HUES48 (cell line): ENCODE data around the gene UQCC3.
A peak's percentile ranks its signal among the peaks of the same experiment; 100 is the strongest.
"Not testable (repeated sequence)": the region's sequence is repeated elsewhere in the genome, so short reads cannot be mapped to it uniquely, and the experiment has no call there.

ENCODE experiments used
- H3K27ac ChIP-seq: one replicate; pipeline ENCODE4 v1.7.0; 2013; ENCODE audit warnings: low read depth, low read length, inconsistent platforms
- H3K27me3 ChIP-seq: 2 replicates; pipeline ENCODE4 v1.6.1; 2013; ENCODE audit warnings: mild to moderate bottlenecking, low read length; ENCODE audit not compliant: control insufficient read depth, insufficient read depth
- H3K36me3 ChIP-seq: 2 replicates; pipeline ENCODE4 v1.6.1; 2013; ENCODE audit warnings: low read length; ENCODE audit not compliant: control insufficient read depth, insufficient read depth
- H3K4me1 ChIP-seq: 2 replicates; pipeline ENCODE4 v1.6.1; 2013; ENCODE audit warnings: mild to moderate bottlenecking, low read length; ENCODE audit not compliant: control insufficient read depth, insufficient read depth
- H3K4me3 ChIP-seq: 2 replicates; pipeline ENCODE4 v1.5.1; 2013; ENCODE audit warnings: mild to moderate bottlenecking, low read depth, low read length
- H3K9ac ChIP-seq: 2 replicates; pipeline ENCODE4 v1.6.1; 2013; ENCODE audit warnings: mild to moderate bottlenecking, low read depth, low read length, moderate library complexity
- H3K9me3 ChIP-seq: 2 replicates; pipeline ENCODE4 v1.6.1; 2013; ENCODE audit warnings: low read length; ENCODE audit not compliant: control insufficient read depth, insufficient read depth

Gene UQCC3

DNA sequence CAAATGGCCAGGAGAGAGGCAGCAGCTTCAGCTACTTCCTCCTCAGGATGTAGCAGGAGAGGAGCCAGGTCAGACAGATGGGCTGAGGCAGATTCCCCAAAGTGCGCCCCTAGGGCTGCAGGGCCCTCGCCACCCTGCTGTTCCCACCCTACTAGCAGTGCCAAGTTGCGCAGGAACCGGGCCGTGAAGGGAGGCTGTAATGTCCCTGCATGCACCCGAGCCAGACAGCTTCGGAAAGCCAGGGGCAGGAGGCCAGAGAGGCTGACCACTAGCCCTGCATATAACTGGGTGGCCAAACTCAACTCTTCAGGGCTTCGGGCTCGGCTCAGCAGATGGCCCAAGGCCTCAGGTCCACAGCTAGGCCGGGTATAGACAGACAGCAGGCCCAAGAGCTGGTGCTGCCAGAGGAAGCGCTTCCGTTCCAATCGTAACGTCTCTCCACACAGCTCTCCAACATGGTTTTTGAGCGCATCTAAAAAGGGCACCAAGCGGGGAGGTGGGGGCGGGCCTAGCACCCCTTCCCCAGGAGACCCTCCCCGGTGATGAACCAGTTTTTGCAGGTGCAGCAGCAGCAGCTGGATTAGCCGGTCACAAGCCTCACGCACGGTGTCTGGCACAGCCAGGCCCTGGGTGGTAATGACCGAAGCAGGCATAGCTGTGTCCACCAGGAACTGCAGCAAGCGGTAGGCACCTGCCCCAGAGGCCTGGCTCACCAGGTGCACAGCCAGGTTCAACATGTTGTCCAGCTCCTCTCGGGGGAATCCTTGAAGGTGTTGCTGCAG, 23.1 kb upstream of the UQCC3 start:
- Histone ChIP-seq H3K4me1 (0 out of 2 replicates have a peak, but pooled peaks cover 4% of the 10 kb centered on the region), H3K4me3 (no peak overlapping the region), H3K9ac (no peak overlapping the region), H3K27ac (no peak overlapping the region), H3K27me3 (no peaks in the 10 kb centered on the region), H3K36me3 (peaks cover 37% of the 10 kb centered on the region), H3K9me3 (no peaks in the 10 kb centered on the region)

- Histone ChIP-seq H3K4me1 (0 out of 2 replicates have a peak, but pooled peaks cover 4% of the 10 kb centered on the region), H3K36me3 (peaks cover 33% of the 10 kb centered on the region), H3K9me3 (no peaks in the 10 kb centered on the region), H3K27me3 (no peaks in the 10 kb centered on the region), H3K4me3 (no peak overlapping the region), H3K9ac (no peak overlapping the region), H3K27ac (no peak overlapping the region)
Observed at GRCh38 chr11:62648967-62649364, 22.5 kb upstream of the UQCC3 start.

DNA sequence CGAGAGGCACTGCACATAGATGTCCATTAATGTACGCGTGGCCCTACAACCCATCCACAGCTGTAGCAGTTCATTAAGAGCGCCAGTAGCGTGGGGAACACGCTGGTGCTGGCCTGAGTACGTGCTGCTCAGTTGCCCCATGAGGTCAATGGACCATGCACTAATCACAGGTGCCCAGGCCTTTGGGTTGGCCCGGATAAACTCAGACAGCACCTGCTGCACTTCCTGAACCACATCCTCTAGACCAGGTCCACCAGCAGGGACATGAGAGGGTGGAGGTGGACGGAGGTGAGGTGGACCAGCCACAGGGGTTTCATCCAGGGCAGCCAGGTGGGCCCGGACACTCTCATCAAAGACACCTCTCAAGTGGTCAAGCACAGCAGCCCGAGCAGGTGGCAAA, 22.0 kb upstream of the UQCC3 start:
- H3K27me3 ChIP-seq, result no peaks in the 10 kb centered on the region
- peaks cover 28% of the 10 kb centered on the region for H3K36me3 ChIP-seq
- no peaks in the 10 kb centered on the region for H3K9me3 ChIP-seq
- H3K4me1 ChIP-seq, result 0 out of 2 replicates have a peak, but pooled peaks cover 4% of the 10 kb centered on the region
- no peak overlapping the region for H3K4me3 ChIP-seq
- no peak overlapping the region for H3K9ac ChIP-seq
- H3K27ac ChIP-seq, result no peak overlapping the region

DNA sequence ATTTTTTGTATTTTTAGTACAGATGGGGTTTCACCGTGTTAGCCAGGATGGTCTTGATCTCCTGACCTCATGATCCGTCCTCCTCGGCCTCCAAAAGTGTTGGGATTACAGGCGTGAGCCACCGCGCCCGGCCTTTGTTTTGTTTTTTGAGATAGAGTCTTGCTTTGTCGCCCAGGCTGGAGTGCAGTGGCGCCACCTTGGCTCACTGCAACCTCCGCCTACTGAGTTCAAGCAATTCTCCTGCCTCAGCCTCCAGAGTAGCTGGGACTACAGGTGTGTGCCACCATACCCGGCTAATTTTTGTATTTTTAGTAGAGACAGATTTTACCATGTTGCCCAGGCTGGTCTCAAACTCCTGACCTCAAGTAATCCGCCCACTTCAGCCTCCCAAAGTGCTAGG, 21.2 kb upstream of the UQCC3 start:
- not testable (repeated sequence) for H3K27me3 ChIP-seq, H3K9me3 ChIP-seq, H3K4me1 ChIP-seq, H3K27ac ChIP-seq, H3K4me3 ChIP-seq, H3K9ac ChIP-seq
- peaks cover 23% of the 10 kb centered on the region for H3K36me3 ChIP-seq

- peak overlapping the region; percentile 84 for H3K4me3 ChIP-seq
- no peaks in the 10 kb centered on the region for H3K9me3 ChIP-seq
- H3K27ac ChIP-seq, result peak overlapping the region; percentile 89
- peaks cover 23% of the 10 kb centered on the region for H3K36me3 ChIP-seq
- no peaks in the 10 kb centered on the region for H3K27me3 ChIP-seq
- H3K4me1 ChIP-seq, result 0 out of 2 replicates have a peak, but pooled peaks cover 4% of the 10 kb centered on the region
- H3K9ac ChIP-seq, result peak overlapping the region; percentile 70
Observed at GRCh38 chr11:62652161-62653006, 19.1 kb upstream of the UQCC3 start.

GRCh38 chr11:62654297-62654696, 17.2 kb upstream of the UQCC3 start:
- no peak overlapping the region for H3K9ac ChIP-seq
- H3K27me3 ChIP-seq, result no peaks in the 10 kb centered on the region

GRCh38 chr11:62656796-62657429, 14.6 kb upstream of the UQCC3 start:
- no peak overlapping the region for H3K27ac ChIP-seq
- 0 out of 2 replicates have a peak, but pooled peaks cover 4% of the 10 kb centered on the region for H3K4me1 ChIP-seq
- H3K4me3 ChIP-seq, result no peak overlapping the region
- no peaks in the 10 kb centered on the region; the same call in none of the 2 replicates for H3K36me3 ChIP-seq
- H3K9ac ChIP-seq, result no peak overlapping the region
- H3K27me3 ChIP-seq, result no peaks in the 10 kb centered on the region
- H3K9me3 ChIP-seq, result no peaks in the 10 kb centered on the region

More at GRCh38 chr11:62654297-62654696, 17.2 kb upstream of the UQCC3 start:
- no peak overlapping the region for H3K4me3 ChIP-seq
- H3K4me1 ChIP-seq, result 0 out of 2 replicates have a peak, but pooled peaks cover 4% of the 10 kb centered on the region
- no peak overlapping the region for H3K27ac ChIP-seq
- H3K36me3 ChIP-seq, result peaks cover 6% of the 10 kb centered on the region
- H3K9me3 ChIP-seq, result no peaks in the 10 kb centered on the region

DNA sequence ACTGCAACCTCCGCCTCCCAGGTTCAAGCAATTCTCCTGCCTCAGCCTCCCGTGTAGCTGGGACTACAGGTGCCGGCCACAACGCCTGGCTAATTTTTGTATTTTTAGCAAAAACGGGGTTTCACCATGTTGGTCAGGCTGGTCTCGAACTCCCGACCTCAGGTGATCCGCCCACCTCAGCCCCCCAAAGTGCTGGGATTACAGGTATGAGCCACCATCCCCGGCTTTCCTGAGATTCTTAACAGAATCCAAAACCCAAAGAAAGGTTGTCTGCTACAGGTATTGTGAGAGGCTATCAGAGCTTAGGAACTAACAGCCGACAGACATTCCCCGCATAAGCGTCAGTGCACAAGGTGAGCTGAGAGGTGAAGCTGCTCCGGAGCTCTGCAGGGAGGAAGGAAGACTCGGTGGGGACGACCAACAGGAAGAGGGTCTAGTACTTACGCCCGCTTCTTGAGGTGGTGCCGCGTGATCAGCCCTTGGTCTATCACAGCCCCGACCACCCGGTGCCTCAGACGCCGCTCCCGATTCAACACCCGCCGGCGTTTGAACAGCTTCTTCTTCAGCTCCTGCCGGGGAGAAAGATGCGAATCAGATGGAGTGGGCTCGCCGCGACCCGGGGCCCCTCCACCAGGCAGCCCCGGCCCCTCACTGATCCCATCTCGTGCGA, 6.9 kb upstream of the UQCC3 start:
- Histone ChIP-seq H3K9me3 (no peaks in the 10 kb centered on the region), H3K27ac (peak overlapping the region; percentile 97), H3K9ac (peak overlapping the region; percentile 89), H3K27me3 (no peaks in the 10 kb centered on the region), H3K36me3 (peaks cover 30% of the 10 kb centered on the region), H3K4me1 (peaks cover 12% of the 10 kb centered on the region; the same call in 1 of the 2 replicates), H3K4me3 (peak overlapping the region; percentile 73)

DNA sequence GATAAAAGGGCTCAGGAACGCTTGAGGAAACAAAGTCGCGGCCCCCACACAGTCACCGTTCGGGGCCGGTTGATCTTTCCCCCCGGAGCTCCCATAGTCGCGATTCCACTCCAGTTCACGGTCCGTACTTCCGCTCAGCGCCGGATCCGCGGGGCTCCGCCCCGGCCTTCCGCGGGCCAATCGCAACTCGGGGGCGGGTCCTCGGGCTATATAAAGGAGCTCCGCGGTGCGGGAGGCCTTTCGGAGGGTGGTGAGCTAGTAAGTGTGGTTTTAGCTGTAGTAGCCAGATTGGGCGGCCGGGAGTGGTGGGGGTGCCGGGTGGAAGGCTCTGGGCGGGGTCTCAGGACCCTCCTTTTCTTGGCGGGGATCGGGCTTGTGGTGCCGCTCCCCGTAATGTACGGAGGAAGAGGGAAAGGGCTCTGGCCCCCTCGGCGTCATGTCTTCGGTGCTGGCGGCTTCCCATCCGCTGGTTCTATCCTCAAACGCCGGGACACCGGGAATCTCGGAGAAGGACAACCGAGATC, 6.3 kb upstream of the UQCC3 start, which contains the start of the genes C11orf98 and CSKMT:
Gene C11orf98 (minus strand): TSS at position 136 of the 524 bp plus-strand sequence. CDS start 41 bp downstream, at position 95.
Gene CSKMT (plus strand): TSS at position 238 of the 524 bp plus-strand sequence. CDS start 568 bp downstream, outside the sequence.
- Histone ChIP-seq H3K9me3 (no peaks in the 10 kb centered on the region), H3K27me3 (no peaks in the 10 kb centered on the region), H3K4me3 (peak within 1 kb of the TSS; percentile 73), H3K27ac (peak within 1 kb of the TSS; percentile 97), H3K9ac (peak within 1 kb of the TSS; percentile 98), H3K36me3 (peaks cover 30% of the 10 kb centered on the region), H3K4me1 (peaks cover 12% of the 10 kb centered on the region; the same call in 1 of the 2 replicates)
